Activated T-cell treated with anti-CD3 and anti-CD28 coated beads for 4 hours (primary cell): ENCODE data around the gene ETAA1.

Source experiments
- DNase-seq: peaks from one replicate; pipeline ENCODE4 v3.0.0-alpha.2; 2020

ETAA1 gene

DNA sequence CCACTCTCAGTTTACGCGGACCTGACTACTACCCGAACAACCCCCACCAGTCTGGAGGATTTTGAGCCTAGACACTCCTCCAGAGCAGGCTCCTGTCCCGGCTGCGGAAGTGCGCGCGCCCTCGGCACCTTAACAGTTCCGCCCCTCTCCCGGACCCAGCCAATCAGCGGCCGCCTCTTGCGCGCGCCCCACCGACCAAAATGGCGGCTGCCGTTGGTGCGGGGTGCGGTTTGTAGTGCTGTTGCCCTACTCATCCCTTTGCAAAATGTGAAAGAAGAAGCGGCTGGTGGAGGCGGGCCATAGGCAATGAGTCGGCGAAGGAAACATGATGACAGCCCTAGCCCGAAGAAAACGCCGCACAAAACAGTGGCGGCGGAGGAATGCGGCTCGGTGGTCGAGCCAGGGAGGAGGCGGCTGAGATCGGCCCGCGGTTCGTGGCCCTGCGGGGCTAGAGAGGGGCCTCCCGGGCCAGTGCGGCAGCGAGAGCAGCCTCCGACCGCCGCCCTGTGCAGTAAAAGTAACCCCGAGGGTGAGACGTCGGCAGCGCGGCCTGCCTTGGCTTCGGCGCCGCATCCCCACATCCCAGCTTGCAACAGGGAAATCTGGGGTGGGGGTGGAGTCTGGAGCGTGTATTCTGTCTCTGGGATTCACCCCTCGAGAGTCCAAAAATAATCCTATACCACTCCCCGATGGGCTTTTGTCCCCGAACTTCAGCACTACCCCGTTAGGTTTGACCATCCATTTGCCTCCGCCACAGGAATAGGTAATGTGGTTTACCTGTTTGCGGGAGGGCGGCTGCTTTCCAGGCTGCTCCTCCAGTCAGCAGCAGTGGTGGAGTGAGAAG lies at the start of gene ETAA1:
ETAA1 (plus strand) TSS at position 191 of the 844 bp plus-strand sequence; CDS start at position 307, 116 bp downstream.
- peak; percentile 91 for DNase-seq

GRCh38 chr2:67366832-67367412 lies 30.2 kb upstream of the ETAA1 start:
- no peak for DNase-seq

- DNase-seq: no peak
Observed at GRCh38 chr2:67374481-67374880, 22.7 kb upstream of the ETAA1 start.

DNA sequence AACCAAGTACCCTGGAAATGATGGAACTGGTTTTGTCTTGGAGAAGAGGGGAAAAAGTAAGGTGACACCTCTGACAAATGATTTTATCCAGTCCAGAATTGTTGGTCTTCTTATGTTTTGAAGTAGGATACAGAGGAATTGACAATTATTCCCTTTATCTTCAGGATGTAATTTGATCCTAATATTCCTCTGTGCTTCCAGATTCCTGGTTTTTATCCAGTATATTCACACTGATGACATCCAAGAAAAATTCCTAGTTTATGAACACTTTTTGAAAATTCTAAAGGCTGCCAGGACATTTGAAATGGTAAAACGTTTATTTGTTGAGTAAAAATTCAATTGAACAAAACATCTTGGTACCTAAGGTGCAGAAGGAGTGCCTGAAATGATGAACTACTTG lies 22.2 kb upstream of the ETAA1 start:
- DNase-seq: no peak

GRCh38 chr2:67378555-67378954 lies 18.6 kb upstream of the ETAA1 start:
- no peak for DNase-seq

- no peak for DNase-seq
Observed at GRCh38 chr2:67379048-67379447, 18.1 kb upstream of the ETAA1 start.

DNA sequence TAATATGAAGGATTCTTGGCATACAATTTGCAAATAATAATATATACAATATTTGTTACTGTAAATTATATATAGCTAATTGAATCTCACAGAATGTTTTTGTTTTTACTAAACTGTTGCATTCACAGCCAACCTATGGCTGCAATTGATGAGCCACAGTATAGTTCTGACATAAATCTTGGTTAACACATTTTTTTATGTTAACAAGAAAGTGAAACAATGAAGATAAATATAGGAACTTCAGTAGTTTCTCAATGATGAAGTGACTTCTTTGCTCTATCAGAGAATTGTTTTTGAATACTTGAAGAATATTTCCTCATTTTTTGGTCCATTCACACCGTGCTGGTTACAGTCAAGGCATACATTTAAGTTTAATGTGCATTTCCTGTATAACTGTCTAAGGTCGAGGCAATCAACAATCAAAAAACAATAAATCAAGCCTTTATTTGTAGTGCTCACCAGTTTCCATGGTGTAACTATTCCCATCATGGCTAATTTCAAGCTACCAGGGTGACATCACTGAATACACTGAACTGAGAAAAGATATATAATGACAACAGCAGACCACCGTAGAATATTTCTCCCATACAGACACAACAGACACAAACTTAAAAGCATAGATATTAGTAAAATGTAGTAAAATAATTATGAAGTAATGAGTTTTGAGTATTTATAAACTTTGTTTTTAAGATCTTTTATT lies 12.9 kb upstream of the ETAA1 start:
- no peak for DNase-seq

DNA sequence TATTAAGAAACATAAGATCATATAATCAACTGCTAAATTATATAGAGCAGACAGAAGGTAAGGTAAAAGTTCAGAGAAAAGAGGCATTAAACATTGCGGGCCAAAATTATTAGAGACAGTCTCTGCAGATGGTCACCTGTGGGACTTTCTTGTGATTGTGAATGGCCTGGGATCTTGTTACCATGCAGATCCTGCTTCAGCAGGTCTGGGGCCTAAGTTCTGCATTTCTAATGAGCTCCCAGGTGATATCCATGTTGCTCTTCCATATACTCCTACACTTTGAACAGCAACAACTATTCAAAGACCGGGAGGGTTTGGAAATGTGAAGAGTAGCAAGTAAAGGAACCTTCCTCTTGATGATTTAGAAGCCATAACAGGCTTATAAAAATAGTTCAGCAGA lies 8.5 kb upstream of the ETAA1 start:
- DNase-seq: no peak

DNA sequence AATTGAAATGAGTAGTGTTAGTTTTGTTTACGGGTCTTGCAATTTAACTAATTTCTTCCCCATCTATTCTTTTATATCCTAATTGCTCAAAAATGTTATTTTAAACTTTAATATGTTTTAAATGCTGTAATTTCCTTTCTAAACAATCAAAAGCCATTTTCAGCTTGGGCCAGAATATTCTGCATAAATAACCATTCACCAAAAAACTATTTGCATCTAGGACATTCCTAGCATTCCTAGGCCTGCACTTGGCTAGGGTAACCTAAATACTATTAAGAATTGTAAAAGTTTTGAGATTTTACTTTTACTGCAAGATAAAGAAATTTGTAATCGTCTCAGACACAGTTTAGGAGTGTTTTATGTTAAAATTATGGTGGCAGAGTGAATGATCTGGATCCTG lies 7.8 kb upstream of the ETAA1 start:
- no peak for DNase-seq

- no peak for DNase-seq
Observed at GRCh38 chr2:67389788-67390187, 7.3 kb upstream of the ETAA1 start.

- DNase-seq: no peak
Observed at GRCh38 chr2:67393237-67393636, 3.9 kb upstream of the ETAA1 start.

DNA sequence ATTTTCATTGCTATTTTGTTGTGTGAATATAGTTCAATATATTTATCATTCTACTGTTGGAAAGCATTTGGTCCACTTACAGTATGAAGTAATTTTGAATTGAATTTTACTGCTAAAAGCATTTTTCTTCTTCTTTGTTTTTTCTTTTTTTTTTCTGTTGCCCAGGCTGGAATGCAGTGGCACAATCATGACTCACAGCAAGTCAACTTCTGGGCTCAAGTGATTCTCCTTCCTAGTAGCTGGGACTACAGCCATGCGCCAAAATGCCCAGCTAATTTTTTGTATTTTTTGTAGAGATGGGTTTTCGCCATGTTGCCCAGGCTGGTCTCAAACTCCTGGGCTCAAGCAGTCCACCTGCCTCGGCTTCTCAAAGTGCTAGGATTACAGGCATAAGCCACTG lies 2.4 kb upstream of the ETAA1 start:
- DNase-seq: no peak

GRCh38 chr2:67399144-67399543 lies 2.0 kb downstream of the ETAA1 start:
- no peak for DNase-seq

DNA sequence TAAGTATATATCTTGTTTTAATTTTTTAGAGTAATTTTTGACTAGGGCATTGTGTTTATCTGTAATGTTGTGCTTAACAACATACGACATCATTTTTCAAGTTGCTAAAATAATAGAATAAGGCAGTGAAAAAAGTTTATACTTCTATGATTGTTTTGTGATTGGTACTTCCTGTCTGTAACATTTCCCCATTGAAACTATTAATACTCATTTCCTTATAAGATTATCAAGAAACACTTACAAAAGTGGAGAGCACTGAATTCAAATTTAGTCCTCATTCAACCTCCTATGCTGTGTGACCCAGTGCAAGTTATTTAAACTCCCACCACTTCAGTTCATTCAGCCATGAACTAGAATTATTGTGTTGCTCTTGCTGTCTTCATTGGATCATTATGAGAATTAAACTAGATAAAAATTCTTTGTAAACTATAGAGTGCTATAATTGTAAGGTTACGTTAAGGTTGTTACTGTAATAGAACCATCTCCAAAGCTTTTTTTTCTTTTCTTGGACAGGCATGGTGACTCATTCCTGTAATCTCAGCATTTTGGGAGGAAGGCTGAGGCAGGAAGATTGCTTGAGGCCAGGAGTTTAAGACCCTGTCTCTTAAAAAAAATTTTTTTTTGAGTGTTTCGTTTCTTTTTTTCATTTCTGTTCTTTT lies 2.8 kb downstream of the ETAA1 start:
- DNase-seq: no peak

DNA sequence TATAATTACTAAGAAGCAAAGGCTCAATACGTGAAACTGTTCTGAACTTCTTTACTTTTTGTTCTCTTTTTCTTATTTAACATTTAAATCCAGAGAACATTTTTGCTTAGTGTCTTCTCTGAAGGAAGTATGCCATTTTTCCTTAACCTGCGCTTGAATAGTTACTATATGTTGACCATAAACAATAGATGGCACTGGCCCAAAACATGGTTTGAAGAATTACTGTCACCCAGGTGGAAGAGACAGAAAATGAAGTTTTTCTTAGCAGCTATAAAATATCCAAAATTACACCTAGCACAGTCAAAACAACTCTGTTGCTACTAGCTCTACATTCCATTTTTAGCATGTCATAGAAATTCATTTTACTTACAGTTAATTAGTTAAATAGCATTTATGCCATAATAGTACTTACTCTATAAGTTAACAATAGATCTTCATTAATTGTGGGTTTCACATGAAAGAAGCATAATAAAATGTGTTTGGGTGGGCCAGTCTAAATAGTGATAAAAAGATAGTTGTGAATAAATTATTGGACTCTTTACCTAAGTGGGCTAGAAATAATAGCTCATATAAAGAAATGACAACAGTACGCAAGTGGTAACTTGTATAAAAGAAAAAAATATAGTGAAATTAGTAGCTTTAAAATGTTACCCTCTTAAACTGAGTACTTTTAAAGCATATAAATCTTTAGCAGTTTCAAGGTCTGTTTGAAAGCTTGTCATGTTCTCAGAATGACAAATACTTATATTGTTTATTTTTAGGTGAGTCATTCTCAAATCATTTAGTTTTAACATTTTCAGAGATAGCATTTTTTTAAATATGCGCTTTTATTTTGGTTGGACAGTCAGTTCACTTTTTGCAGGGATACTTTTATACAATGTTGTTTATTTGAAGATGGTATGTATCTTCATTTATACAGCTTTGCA lies 3.7 kb downstream of the ETAA1 start:
- DNase-seq: no peak

GRCh38 chr2:67408346-67408745 lies 11.2 kb downstream of the ETAA1 start:
- no peak for DNase-seq

GRCh38 chr2:67412424-67412823 lies 15.3 kb downstream of the ETAA1 start:
- DNase-seq: no peak

DNA sequence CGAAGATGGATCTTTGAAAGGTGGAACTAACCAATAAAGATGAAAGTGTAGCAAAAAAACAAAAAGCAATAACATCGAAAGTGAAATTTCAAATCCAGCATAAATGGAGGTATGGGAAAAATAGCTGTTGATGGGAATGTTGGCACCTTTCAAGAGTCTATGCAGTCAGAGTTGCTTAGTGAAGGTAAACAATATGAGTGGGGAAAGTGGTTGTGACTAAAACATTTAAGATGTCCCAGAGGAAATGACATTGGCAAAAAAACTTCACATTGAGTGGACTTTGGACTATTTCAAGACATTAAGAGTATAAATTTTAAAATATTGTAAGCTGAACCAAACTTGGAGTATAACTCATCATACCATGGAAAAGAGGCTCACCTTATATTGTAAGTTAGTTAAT lies 17.7 kb downstream of the ETAA1 start:
- no peak for DNase-seq

GRCh38 chr2:67416136-67416535 lies 19.0 kb downstream of the ETAA1 start:
- no peak for DNase-seq

- no peak for DNase-seq
Observed at GRCh38 chr2:67423489-67423888, 26.4 kb downstream of the ETAA1 start.

- DNase-seq: no peak
Observed at GRCh38 chr2:67436221-67436620, 39.1 kb downstream of the ETAA1 start.

GRCh38 chr2:67437114-67437513 lies 40.0 kb downstream of the ETAA1 start:
- DNase-seq: no peak
